Activated CD8-positive, alpha-beta T cell treated with anti-CD3 and anti-CD28 coated beads for 36 hours (primary cell): ENCODE results near the gene KIF18B. TPM values are rescaled to one million over a fixed set of nuclear protein-coding genes. Genes with fewer than 3 reads are reported as not detected.
A peak's percentile ranks its signal among the peaks of the same experiment; 100 is the strongest.

Source experiments
- ATAC-seq: fragments of 200-7000 bp; cut with Tn5 transposase; one replicate; pipeline ENCODE4 v1.10.0; 2021; ENCODE audit warnings: mild to moderate bottlenecking, moderate library complexity
- CTCF ChIA-PET: fragments of 350-600 bp; sonication (Branson Sonifier 250); formaldehyde crosslinking; loops from one replicate; lab custom pipeline; 2021; ENCODE audit warnings: antibody characterized with exemption; lab: Charles Lee
- POLR2A ChIA-PET: fragments of 350-600 bp; sonication (Branson Sonifier 250); formaldehyde crosslinking; loops from one replicate; lab custom pipeline; 2021; ENCODE audit warnings: antibody characterized with exemption; lab: Charles Lee
- DNase-seq: peaks from one replicate; pipeline ENCODE4 v3.0.0-alpha.2; 2020
- H3K27ac Mint-ChIP-seq: one replicate; pipeline ENCODE4 v1.8.0; 2021; ENCODE audit warnings: mild to moderate bottlenecking, mixed read lengths
- H3K27me3 Mint-ChIP-seq: one replicate; pipeline ENCODE4 v1.8.0; 2021; ENCODE audit warnings: mixed read lengths
- H3K36me3 Mint-ChIP-seq: one replicate; pipeline ENCODE4 v1.8.0; 2021; ENCODE audit warnings: low read depth, mixed read lengths
- H3K4me1 Mint-ChIP-seq: one replicate; pipeline ENCODE4 v1.8.0; 2021; ENCODE audit warnings: low read depth, mixed read lengths
- H3K4me3 Mint-ChIP-seq: one replicate; pipeline ENCODE4 v1.8.0; 2021; ENCODE audit warnings: mild to moderate bottlenecking, moderate library complexity, mixed read lengths
- H3K9me3 Mint-ChIP-seq: one replicate; pipeline ENCODE4 v1.8.0; 2021; ENCODE audit warnings: mixed read lengths
- intact Hi-C: fragments of 100-400 bp; cut with micrococcal nuclease; formaldehyde crosslinking; loops from one replicate; pipeline ENCODE4 v1.10.0; 2022
- total RNA-seq, 2 experiments: library from RNA; stranded (reverse); gene quantifications; one replicate each; pipeline ENCODE4 v1.2.3, GENCODE V29; 2021
- TF ChIP-seq, protein P1 (sequence below): fragments of 200-600 bp; IDR thresholded peaks from one replicate; pipeline ENCODE4 v1.8.0; 2022; ENCODE audit warnings: antibody characterized with exemption, mild to moderate bottlenecking

The KIF18B gene
- total RNA-seq, 2 experiments from 2014 or later, result 38.1 to 40.3 TPM

DNA sequence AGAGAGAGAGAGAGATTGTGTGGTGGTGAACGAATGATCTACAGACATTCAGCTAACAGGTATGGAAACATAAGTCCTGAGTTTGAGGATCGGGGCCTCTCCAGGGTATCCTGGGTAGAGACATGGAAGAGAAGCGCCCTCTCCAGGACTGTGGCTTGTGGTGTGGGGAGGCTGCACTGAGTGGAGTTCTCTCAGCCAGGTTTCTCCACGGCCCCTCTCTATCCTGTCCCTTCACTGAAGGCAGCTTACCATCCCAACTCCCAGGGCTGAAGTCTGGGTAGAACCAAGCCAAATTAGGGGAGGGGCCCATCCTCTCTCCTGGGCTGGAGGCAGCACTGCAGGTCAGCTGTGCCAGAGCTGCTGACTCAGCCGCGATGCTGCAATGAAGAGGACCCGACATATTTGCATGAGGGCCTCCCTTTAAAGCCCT is 14.4 kb upstream of the KIF18B start:
- H3K9me3 Mint-ChIP-seq, result no peaks in the 10 kb centered on the region
- H3K4me3 Mint-ChIP-seq, result no peak overlapping the region
- DNase-seq (no peak), ATAC-seq (no peak)
- H3K4me1 Mint-ChIP-seq, result peaks cover 7% of the 10 kb centered on the region
- TF ChIP-seq, protein P1, sequence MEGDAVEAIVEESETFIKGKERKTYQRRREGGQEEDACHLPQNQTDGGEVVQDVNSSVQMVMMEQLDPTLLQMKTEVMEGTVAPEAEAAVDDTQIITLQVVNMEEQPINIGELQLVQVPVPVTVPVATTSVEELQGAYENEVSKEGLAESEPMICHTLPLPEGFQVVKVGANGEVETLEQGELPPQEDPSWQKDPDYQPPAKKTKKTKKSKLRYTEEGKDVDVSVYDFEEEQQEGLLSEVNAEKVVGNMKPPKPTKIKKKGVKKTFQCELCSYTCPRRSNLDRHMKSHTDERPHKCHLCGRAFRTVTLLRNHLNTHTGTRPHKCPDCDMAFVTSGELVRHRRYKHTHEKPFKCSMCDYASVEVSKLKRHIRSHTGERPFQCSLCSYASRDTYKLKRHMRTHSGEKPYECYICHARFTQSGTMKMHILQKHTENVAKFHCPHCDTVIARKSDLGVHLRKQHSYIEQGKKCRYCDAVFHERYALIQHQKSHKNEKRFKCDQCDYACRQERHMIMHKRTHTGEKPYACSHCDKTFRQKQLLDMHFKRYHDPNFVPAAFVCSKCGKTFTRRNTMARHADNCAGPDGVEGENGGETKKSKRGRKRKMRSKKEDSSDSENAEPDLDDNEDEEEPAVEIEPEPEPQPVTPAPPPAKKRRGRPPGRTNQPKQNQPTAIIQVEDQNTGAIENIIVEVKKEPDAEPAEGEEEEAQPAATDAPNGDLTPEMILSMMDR, result no peak
- POLR2A ChIA-PET, result interaction anchor here (0.9 to 1.0 kb wide), 2 partner anchors 15 to 60 kb away, joined by 3 to 4 read pairs; no protein-coding TSS in a partner anchor
- intact Hi-C loops, result no loop called here
- H3K27me3 Mint-ChIP-seq, result peaks cover 40% of the 10 kb centered on the region
- H3K36me3 Mint-ChIP-seq, result no peaks in the 10 kb centered on the region
- no peak overlapping the region for H3K27ac Mint-ChIP-seq
- CTCF ChIA-PET, result interaction anchor here (1.2 to 1.4 kb wide), 2 partner anchors 9 to 60 kb away, joined by 5 to 7 read pairs; no protein-coding TSS in a partner anchor

DNA sequence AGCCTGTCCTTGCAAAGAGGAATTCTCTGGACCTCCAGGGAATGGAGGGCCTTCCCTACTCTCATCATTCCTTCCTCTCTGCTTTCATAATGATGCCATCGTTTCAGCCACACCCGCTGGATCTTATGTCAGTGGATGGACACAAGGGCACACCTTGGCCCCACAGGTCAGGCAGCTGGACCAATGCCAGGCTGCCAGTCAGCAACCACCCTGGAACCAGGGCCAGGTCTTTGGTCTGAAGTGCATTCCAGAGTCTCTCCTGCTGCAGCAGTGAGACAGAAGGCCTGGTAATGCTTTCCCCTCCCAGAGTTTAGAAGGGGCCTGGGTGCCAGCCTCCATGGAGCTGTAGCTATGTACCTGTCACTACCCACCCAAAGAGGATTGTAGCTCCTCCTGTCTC is 13.1 kb upstream of the KIF18B start:
- TF ChIP-seq, protein P1, result no peak
- Mint-ChIP-seq H3K36me3 (no peaks in the 10 kb centered on the region), H3K9me3 (no peaks in the 10 kb centered on the region), H3K4me3 (no peak overlapping the region), H3K27ac (no peak overlapping the region), H3K27me3 (peaks cover 32% of the 10 kb centered on the region), H3K4me1 (peaks cover 6% of the 10 kb centered on the region)
- ATAC-seq, result no peak
- CTCF ChIA-PET, result interaction anchor here (0.8 to 1.4 kb wide), 3 partner anchors 10 to 175 kb away, joined by 3 to 5 read pairs (median 3); partner anchors contain the start of gene ACBD4
- POLR2A ChIA-PET, result interaction anchor here (1.2 to 1.6 kb wide), 2 partner anchors 12 to 14 kb away, joined by 4 to 5 read pairs; partner anchors contain the start of gene KIF18B
- intact Hi-C loops, result no loop called here
- no peak for DNase-seq

DNA sequence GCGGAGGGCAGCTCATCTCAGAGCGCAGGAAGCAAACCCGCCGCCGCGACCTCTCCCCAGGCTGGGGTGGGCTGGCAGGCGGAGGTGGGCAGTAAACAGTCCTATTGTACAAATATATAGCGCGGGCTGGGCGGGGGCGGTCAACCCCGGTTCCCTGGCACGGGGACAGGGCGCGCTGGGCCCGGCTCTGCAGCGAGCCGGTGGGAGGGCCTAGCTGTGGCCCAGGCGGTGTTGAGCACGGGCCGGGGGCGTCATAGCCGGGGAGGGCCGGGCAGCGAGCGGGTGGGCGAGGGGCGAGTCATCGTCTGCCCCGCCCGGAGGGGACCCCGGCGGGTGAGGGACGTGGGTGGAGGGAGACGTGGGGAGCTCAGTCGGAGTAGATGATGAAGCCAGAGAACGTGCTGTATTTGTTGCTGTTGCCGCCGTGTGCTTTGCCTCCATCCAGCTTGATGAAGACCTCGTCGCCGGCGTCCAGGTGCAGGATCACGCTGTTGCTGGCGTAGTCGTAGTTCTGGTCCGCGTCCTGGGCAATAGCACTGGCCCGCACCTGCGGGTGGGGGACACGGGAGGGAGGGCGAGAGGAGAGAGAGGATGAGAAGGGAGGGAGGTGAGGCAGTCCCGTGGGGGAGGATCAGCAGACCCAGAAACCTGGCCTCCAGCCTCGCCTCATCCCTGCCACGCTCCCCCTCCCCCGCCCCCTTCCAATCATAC is 12.4 kb upstream of the KIF18B start:
- no peaks in the 10 kb centered on the region for H3K9me3 Mint-ChIP-seq
- H3K27me3 Mint-ChIP-seq, result peaks cover 27% of the 10 kb centered on the region
- no peaks in the 10 kb centered on the region for H3K36me3 Mint-ChIP-seq
- no peak overlapping the region for H3K27ac Mint-ChIP-seq
- H3K4me3 Mint-ChIP-seq, result no peak overlapping the region
- ATAC-seq (peak; percentile 68), DNase-seq (peak; percentile 38)
- POLR2A ChIA-PET, result interaction anchor here (0.5 to 1.6 kb wide), 5 partner anchors 10 to 528 kb away, joined by 3 to 5 read pairs (median 4); partner anchors contain the start of gene KIF18B
- H3K4me1 Mint-ChIP-seq, result peaks cover 6% of the 10 kb centered on the region
- TF ChIP-seq, protein P1, result no peak
- CTCF ChIA-PET, result interaction anchor here (1.0 to 1.4 kb wide), 2 partner anchors 9 to 62 kb away, joined by 3 to 5 read pairs; no protein-coding TSS in a partner anchor
- intact Hi-C loops, result no loop called here

GRCh38 chr17:44956998-44957981 is 9.7 kb upstream of the KIF18B start:
- POLR2A ChIA-PET, result interaction anchor here (1.3 kb wide), 1 partner anchor 9 kb away, joined by 4 read pairs; no protein-coding TSS in a partner anchor
- Mint-ChIP-seq H3K27ac (no peak overlapping the region), H3K4me3 (no peak overlapping the region)

More at GRCh38 chr17:44956998-44957981, 9.7 kb upstream of the KIF18B start:
- CTCF ChIA-PET, result interaction anchor here (1.2 to 2.7 kb wide), 2 partner anchors 37 to 63 kb away, joined by 3 to 7 read pairs; no protein-coding TSS in a partner anchor
- TF ChIP-seq, protein P1, result no peak
- Mint-ChIP-seq H3K27me3 (peaks cover 17% of the 10 kb centered on the region), H3K36me3 (no peaks in the 10 kb centered on the region), H3K4me1 (peaks cover 6% of the 10 kb centered on the region), H3K9me3 (no peaks in the 10 kb centered on the region)
- intact Hi-C loops, result no loop called here
- ATAC-seq (no peak), DNase-seq (no peak)
